Astrocyte of the cerebellum (primary cell): ENCODE data around the gene SLC26A4.

ENCODE experiments used
- DNase-seq: peaks from one replicate; pipeline ENCODE4 v3.0.0-alpha.2; 2011; ENCODE audit warnings: low read depth
- H3K4me3 ChIP-seq: 2 replicates; pipeline ENCODE4 v1.5.1; 2011; ENCODE audit warnings: mild to moderate bottlenecking, low read depth, low read length, moderate library complexity
- in situ Hi-C: cut with HindIII; loops from 2 replicates; pipeline ENCODE4 v1.10.0; 2017; ENCODE audit warnings: low sequenced_read_pairs
- TF ChIP-seq, protein P1 (sequence below): IDR thresholded peaks from 2 replicates; pipeline ENCODE4 v1.5.1; 2012; ENCODE audit warnings: low read length, low read depth, moderate library complexity, mild to moderate bottlenecking; ENCODE audit errors: missing control alignments

SLC26A4 gene

DNA sequence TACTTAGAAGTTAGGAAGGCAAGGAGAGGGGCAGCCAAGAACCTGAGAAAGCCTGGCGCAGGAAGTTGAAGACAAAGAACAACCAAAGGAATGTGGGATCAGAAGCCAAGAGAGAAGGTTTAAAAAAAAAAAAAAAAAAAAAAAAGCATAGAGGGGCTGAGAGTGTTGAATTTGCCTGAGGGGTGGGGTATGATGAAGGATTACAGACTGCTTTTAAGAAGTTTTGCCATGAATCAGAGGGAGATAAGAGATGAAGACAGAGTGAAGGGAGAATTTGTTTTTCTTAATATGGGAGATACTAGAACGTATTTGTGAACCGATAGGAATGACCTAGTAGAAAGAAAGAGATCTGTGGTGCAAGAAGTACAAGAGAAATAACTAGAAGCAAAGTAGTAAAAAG, 6.7 kb downstream of the SLC26A4 start:
- DNase-seq = no peak
- TF ChIP-seq, protein P1, sequence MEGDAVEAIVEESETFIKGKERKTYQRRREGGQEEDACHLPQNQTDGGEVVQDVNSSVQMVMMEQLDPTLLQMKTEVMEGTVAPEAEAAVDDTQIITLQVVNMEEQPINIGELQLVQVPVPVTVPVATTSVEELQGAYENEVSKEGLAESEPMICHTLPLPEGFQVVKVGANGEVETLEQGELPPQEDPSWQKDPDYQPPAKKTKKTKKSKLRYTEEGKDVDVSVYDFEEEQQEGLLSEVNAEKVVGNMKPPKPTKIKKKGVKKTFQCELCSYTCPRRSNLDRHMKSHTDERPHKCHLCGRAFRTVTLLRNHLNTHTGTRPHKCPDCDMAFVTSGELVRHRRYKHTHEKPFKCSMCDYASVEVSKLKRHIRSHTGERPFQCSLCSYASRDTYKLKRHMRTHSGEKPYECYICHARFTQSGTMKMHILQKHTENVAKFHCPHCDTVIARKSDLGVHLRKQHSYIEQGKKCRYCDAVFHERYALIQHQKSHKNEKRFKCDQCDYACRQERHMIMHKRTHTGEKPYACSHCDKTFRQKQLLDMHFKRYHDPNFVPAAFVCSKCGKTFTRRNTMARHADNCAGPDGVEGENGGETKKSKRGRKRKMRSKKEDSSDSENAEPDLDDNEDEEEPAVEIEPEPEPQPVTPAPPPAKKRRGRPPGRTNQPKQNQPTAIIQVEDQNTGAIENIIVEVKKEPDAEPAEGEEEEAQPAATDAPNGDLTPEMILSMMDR = no peak
- H3K4me3 ChIP-seq = no peak overlapping the region
- in situ Hi-C loops = no loop called here

DNA sequence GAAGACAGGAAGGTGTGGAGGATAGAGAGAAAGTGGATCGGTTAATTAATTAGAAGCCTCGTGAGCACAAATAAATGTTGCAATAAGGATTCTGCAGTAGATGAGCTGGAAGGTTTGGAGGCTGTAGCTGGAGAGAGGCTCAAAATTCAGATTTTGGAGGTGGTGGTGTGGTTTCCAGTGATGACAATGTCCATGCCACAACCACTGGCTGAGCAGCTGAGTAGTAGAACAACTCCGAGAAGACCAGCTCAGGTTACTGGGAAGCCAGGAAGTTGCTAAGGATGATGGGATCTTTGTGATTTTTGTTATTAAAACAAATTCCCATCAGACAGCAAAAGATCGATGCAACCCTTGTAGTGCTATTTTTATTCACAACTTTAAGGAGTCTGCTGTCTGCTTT, 7.7 kb downstream of the SLC26A4 start:
- TF ChIP-seq, protein P1 = no peak
- H3K4me3 ChIP-seq = no peak overlapping the region
- no peak for DNase-seq
- in situ Hi-C loops = no loop called here

DNA sequence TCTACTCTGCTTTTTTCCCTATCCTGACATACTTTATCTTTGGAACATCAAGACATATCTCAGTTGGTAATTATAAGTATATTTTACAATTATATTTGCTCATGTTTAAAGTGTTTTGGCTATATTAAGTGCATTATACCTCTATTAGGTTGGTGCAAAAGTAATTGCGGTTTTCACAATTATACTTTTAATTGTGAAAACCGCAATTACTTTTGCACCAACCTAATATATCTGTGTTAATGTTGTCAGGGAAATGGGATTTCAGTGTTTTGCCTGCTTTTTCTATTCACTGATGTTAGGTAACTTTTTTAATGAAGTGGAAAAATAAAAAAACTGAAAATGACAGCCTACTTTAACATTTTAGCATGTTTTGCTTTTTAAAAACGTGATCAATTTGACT, 11.6 kb downstream of the SLC26A4 start:
- DNase-seq = no peak
- H3K4me3 ChIP-seq = no peak overlapping the region
- TF ChIP-seq, protein P1 = no peak
- in situ Hi-C loops = no loop called here

DNA sequence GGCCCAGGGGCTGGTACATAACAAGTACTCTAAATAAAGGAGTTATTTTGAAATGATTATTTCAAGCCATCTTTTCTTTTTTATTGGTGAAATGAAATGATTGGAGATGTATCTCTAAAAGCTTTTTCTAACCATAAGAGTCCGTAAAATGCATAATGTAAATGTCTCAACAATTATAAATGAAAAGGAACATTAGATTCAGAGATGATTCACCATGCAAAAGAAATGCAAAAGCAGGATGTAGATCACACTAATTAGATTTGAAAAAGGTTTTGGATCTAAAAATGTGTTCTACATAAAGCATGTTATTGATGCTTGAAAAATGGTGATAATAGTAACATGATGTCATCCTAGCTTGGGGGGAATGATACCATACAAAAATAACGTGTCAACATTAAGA, 15.6 kb downstream of the SLC26A4 start:
- DNase-seq = no peak
- in situ Hi-C loops = loop anchor here (5.0 kb wide), 1 partner anchor 34 kb away; no protein-coding TSS in a partner anchor
- TF ChIP-seq, protein P1 = no peak
- no peak overlapping the region for H3K4me3 ChIP-seq

- no peak overlapping the region for H3K4me3 ChIP-seq
- DNase-seq = no peak
- in situ Hi-C loops = loop anchor here (5.0 kb wide), 1 partner anchor 36 kb away; no protein-coding TSS in a partner anchor
- TF ChIP-seq, protein P1 = no peak
Measured at GRCh38 chr7:107678110-107678753, 17.6 kb downstream of the SLC26A4 start.

- no peak overlapping the region for H3K4me3 ChIP-seq
- in situ Hi-C loops = no loop called here
- DNase-seq = no peak
- TF ChIP-seq, protein P1 = no peak
Measured at GRCh38 chr7:107680478-107680877, 19.9 kb downstream of the SLC26A4 start.

GRCh38 chr7:107682886-107683285, 22.3 kb downstream of the SLC26A4 start:
- no peak overlapping the region for H3K4me3 ChIP-seq
- no peak for DNase-seq
- in situ Hi-C loops = no loop called here
- TF ChIP-seq, protein P1 = no peak
